Adipocyte (in vitro differentiated cells): ENCODE results near the gene CARNS1.

ENCODE experiments used
- DNase-seq: peaks from one replicate; pipeline ENCODE4 v3.0.0-alpha.2; 2015; ENCODE audit warnings: low read depth
- H3K27me3 ChIP-seq: replicated peaks from 2 replicates; pipeline ENCODE4 v1.7.0; 2013; ENCODE audit warnings: mild to moderate bottlenecking, low read length, moderate library complexity; ENCODE audit not compliant: control insufficient read depth, insufficient read depth
- H3K36me3 ChIP-seq: 2 replicates; pipeline ENCODE4 v1.7.0; 2013; ENCODE audit warnings: low read length, mild to moderate bottlenecking, moderate library complexity; ENCODE audit not compliant: control insufficient read depth, insufficient read depth, severe bottlenecking
- H3K4me1 ChIP-seq: 2 replicates; pipeline ENCODE4 v1.7.0; 2013; ENCODE audit warnings: mild to moderate bottlenecking, low read length, moderate library complexity; ENCODE audit not compliant: control insufficient read depth, insufficient read depth
- H3K4me3 ChIP-seq: 2 replicates; pipeline ENCODE4 v1.7.0; 2013; ENCODE audit warnings: mild to moderate bottlenecking, low read length, moderate library complexity
- H3K9ac ChIP-seq: 2 replicates; pipeline ENCODE4 v1.7.0; 2013; ENCODE audit warnings: mild to moderate bottlenecking, low read length, moderate library complexity
- H3K9me3 ChIP-seq: 2 replicates; pipeline ENCODE4 v1.7.0; 2013; ENCODE audit warnings: mild to moderate bottlenecking, low read length, moderate library complexity; ENCODE audit not compliant: control insufficient read depth

The CARNS1 gene

DNA sequence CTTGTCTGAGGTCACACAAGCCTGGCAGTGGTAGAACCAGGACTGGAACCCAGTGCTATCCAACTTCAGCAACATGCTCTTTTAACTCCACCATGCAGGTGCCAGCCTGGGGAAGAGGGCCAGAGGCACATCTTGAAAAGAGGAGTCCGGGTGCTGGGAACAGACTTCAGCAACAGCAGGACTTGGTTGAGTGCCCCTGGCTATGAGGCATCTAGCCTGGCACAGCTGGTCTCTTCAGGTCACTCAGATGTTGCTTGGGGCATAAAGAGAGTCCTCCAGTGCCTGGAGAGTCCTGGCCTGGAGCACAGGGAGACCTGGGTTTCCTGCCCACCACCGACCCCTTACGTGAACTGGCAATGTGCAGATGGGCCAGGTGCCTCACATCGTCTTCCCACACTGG lies 36.9 kb upstream of the CARNS1 start:
- Histone ChIP-seq H3K36me3 (no peaks in the 10 kb centered on the region), H3K9me3 (no peaks in the 10 kb centered on the region), H3K27me3 (no peaks in the 10 kb centered on the region), H3K4me1 (peaks cover 24% of the 10 kb centered on the region), H3K4me3 (no peak overlapping the region), H3K9ac (peak overlapping the region; percentile 74)
- no peak for DNase-seq

DNA sequence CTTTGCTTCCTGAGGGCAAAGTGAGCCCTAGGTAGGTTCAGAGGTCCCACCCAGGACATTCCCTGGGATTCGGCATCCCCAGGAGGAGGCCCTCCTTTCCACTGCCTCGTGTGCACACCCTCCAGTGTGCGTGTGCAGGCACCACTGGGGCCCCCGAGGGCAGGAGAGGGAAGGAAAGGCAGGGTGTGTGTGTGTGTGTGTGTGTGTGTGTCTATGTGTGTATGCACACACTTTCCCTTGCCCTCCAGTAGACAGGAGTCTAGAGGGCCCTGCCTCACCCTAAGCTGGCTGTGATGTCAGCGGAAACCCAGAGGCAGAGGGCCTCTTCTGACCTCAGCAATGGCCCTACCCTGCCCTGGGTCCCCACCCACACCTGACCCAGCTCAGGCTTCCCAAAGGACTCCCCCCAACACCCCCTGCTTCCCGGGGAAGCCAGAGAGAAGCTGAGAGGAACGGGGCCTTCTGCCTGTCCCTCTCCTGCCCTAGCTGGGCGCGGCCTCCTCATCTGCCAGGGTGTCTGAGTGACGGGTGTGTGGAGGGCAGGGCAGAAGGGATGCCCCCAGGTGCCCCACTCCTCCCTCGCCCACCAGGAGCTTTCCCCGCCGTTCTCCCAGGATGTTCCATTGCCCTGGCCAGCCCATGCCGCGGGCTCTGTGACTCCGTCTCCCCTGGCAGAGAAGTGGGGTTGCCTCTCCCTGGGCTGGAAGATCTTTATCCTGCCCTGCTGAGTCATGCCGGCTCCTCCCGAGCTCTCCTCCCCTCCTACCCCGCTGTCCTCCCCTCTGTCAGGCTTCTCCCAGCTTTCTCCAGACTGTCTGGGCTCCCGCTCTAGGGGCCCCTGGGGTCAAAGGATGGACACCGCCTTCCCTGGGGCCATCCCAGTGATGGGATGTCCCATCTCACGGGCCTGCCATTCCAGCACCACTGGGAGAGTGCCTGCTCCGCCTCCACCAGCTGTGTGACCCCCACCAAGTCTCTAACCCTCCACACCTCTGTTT lies 36.1 kb upstream of the CARNS1 start:
- Histone ChIP-seq H3K27me3 (no peaks in the 10 kb centered on the region), H3K4me3 (no peak overlapping the region), H3K36me3 (no peaks in the 10 kb centered on the region), H3K4me1 (peaks cover 21% of the 10 kb centered on the region), H3K9ac (peak overlapping the region; percentile 74), H3K9me3 (no peaks in the 10 kb centered on the region)
- peak; percentile 80 for DNase-seq

DNA sequence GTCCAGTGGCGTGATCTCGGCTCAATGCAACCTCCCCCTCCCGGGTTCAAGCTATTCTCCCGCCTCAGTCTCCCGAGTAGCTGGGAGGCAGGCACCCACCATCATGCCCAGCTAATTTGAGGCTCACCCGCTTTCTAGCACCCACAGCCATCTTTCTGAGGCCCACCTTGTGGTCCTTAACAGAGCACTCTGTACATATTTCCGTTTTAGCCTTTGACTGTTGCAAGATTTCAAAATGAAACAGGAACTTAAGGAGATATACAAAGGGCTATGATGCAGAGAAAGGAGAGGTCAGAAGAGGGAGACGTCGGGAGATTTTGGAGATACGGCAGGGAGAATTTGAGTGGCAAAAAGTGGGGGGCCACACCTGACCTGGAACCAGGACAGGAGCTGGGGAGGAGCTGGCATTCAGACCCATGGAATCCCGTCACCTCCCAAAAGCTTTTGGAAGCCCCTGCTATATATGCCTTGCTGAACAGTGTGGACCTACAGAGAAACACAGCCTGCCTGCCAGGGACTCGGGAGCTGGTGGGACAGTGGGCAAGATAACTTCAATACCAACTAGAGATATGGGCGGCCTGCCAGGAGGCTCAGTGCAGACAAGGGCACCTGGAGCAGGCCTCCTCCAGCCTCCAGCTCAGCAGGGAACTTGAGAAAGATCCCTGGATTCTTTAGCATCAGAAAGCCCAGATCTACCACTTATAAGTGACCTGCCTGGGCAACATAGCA lies 34.1 kb upstream of the CARNS1 start:
- no peaks in the 10 kb centered on the region for H3K36me3 ChIP-seq
- DNase-seq: no peak
- H3K27me3 ChIP-seq: no peaks in the 10 kb centered on the region

DNA sequence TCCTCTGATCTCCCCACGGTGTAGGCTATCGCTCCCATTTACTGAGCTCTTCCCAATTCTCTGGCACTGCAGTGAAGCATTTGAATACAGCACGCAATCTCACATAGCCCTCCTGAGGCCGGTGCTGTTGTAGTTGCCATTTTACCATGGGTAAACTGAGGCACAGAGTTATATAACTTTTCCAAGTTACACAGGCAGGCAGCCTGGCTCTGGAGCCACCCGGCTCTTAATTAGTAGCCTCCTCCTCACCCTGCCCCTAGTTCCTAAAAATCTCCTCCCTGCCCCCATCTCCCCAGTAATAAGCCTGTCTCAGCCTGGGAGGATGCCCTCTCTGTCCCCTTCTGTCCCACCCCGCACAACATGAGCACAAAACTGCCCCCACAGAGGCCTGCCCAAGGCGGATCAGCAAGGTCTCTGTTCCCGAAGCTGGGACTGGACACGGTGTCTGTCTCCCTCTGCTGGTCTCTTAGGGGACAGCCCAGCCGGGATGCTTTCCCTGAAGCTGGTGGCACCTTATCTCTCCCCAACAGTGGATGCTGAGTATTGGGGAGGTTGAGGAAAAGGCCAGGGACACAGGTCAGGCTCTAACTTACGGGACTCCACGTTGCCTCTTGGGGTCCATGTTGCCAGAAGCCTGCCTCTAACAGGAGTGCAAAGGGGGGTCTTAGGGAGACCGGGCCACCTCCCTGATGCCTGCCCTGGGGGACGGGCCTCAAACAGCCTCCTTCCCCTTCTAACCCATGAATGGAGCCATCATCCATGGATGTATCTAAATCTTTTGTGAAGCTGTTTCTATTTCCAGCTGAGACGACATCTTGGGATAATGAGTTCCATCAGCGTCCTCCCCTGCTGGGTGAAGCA lies 33.0 kb upstream of the CARNS1 start:
- Histone ChIP-seq H3K4me1 (peaks cover 23% of the 10 kb centered on the region), H3K9me3 (no peaks in the 10 kb centered on the region), H3K9ac (peak overlapping the region; percentile 16), H3K4me3 (no peak overlapping the region), H3K36me3 (no peaks in the 10 kb centered on the region), H3K27me3 (no peaks in the 10 kb centered on the region)
- DNase-seq: peak; percentile 91

More for the DNA sequence above, 34.1 kb upstream of the CARNS1 start:
- no peaks in the 10 kb centered on the region for H3K9me3 ChIP-seq
- H3K4me1 ChIP-seq: peaks cover 23% of the 10 kb centered on the region
- H3K4me3 ChIP-seq: no peak overlapping the region
- no peak overlapping the region for H3K9ac ChIP-seq

DNA sequence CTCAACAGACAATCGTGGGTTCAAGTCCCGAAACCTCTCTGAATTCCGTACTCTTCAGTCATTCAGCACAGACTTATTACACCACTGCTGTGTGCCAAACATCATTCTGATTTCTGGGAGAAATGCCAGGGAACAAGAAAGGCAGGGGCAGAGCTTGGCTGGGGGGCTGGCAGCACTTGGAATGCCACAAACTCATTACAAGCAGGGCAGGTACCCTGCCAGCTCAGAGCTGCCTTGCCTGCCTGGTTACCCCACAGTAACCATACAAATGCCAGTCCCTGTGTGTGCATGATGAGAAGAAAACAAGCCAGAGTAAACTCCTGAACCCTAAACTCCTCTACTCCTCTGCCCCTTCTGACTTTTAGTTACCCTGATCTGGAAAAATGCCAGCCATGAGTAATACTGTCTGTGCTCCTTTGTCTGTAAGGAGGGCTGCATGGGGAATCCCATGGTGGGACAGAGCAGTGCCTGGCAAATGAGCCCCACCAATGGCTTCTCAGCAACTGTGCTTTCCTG lies 30.6 kb upstream of the CARNS1 start:
- Histone ChIP-seq H3K27me3 (no peaks in the 10 kb centered on the region), H3K9ac (no peak overlapping the region), H3K4me1 (peaks cover 10% of the 10 kb centered on the region), H3K4me3 (no peak overlapping the region), H3K36me3 (no peaks in the 10 kb centered on the region), H3K9me3 (no peaks in the 10 kb centered on the region)
- peak; percentile 44 for DNase-seq

DNA sequence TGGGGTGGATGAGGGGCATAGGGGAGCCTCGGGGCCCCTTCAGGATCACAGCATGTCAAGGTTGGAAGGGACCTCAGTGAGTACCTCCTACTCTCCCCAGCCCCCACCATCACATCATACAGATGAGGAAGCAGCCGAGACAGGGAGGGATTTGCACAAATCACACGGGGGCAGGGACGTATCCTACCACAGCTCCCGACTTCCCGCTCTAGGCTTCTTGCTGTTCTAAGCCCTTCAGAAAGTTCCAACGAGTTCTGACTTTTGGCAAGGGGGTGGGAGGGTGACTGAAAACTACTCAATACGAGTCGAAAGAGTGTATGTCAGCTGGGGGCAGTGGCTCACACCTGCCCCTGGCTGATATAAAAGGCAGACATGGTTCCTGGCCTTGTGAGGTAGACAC lies 28.4 kb upstream of the CARNS1 start:
- H3K9me3 ChIP-seq: no peaks in the 10 kb centered on the region
- no peak overlapping the region for H3K9ac ChIP-seq
- no peaks in the 10 kb centered on the region for H3K36me3 ChIP-seq
- no peaks in the 10 kb centered on the region for H3K27me3 ChIP-seq
- DNase-seq: no peak
- no peak overlapping the region for H3K4me3 ChIP-seq
- H3K4me1 ChIP-seq: peaks cover 10% of the 10 kb centered on the region

DNA sequence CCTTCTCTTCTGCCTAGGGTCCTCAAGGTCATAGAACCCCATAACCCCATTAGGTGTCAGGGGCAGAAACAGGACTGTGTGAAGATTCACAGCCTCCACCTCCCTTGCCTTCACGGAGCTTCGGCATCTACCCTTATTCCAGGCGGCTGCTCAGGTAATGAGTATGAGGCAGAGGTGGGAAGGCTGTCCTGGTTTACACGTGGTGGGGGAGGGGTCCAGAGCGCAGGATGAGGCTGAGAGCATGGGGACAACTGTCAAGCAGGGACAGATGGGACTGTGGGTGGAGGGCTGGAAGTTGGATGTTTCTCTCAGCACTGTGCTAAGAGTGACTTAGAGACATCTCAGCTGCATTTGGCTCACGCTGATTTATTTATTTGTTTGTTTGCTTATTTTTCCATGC lies 28.0 kb upstream of the CARNS1 start:
- Histone ChIP-seq H3K9me3 (no peaks in the 10 kb centered on the region), H3K4me1 (peaks cover 14% of the 10 kb centered on the region), H3K27me3 (no peaks in the 10 kb centered on the region), H3K9ac (no peak overlapping the region), H3K4me3 (no peak overlapping the region), H3K36me3 (no peaks in the 10 kb centered on the region)
- no peak for DNase-seq

DNA sequence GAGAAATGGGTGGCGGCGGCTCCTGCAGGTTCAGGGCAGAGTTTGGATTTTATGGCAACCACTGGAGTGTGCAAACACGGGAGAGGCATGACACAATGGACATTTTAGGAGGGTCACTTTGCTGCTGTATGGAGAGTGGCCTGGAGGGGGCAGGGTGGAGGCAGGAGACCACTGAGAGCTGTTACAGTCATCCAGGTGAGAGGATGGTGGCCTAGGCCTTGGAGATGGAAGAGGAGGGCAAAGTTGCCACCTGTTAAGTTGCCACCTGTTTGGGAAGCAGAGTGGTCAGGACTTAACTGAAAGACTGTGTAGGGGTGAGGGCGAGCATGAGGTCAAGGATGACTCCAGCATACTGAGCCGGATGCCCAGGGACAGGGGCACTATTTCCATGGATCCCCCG lies 26.0 kb upstream of the CARNS1 start:
- no peaks in the 10 kb centered on the region for H3K9me3 ChIP-seq
- DNase-seq: peak; percentile 59
- no peaks in the 10 kb centered on the region for H3K27me3 ChIP-seq
- no peaks in the 10 kb centered on the region for H3K36me3 ChIP-seq
- peaks cover 15% of the 10 kb centered on the region for H3K4me1 ChIP-seq
- H3K9ac ChIP-seq: no peak overlapping the region
- no peak overlapping the region for H3K4me3 ChIP-seq

DNA sequence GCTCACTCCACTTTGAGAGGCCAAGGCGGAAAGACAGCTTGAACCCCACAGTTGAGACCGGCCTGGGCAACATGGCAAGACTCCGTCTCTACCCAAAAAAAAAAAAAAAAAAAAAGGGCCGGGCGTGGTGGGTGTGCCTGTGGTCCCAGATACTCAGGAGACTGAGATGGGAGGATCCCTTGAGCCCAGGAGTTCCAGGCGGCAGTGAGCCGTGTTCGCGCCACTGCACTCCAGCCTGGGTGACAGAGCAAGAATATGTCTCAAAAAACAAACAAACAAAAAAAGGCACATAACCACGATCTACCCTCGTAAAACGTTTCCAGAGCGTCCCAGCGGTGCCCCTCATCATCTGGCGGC lies 24.6 kb upstream of the CARNS1 start:
- no peak for DNase-seq
- H3K36me3 ChIP-seq: no peaks in the 10 kb centered on the region
- peak overlapping the region; percentile 94 for H3K4me3 ChIP-seq
- H3K9me3 ChIP-seq: no peaks in the 10 kb centered on the region
- H3K9ac ChIP-seq: peak overlapping the region; percentile 90
- H3K4me1 ChIP-seq: peaks cover 6% of the 10 kb centered on the region
- no peaks in the 10 kb centered on the region for H3K27me3 ChIP-seq

DNA sequence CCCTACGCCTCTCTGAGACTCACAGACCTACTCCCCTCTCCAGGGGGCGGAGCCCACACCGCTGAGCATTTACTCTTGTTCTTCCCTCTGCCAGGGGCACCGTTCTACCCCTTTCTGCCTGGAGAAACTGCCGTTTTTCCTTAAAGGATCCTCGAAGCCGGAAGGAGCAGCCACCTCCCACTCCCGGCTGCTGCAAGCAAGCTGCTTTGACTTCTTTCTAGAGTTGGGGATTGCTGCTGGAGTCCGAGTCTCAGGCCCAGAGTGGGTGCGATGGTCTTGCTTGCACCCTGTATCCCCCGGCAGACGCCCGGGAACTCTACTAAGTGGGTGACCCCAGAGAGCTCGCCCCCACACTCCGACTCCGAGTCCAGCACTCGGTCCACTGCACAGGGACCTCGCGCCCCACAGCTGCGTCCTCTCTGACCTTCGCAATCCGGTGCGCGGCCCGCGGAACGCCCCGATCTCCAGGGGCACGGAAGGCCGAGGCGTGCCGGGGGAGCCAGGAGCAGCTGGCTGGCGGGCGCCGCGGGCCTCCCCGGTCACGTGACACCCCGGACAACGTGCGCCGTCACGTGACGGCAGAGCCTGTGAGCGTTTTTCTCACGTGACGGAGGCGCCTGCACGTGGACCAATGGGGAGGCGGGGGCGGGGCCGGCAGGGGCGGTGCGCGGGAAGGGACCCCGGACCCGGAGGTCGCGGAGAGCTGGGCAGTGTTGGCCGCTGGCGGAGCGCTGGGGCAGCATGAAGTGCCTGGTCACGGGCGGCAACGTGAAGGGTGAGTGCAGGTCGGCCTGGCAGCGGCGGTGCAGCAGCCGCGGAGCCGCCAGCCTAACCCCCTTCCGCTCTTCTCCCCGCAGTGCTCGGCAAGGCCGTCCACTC lies 23.9 kb upstream of the CARNS1 start, which contains the start of gene RAD9A:
TSS of gene RAD9A (plus strand) at position 683 of the 879 bp plus-strand sequence. CDS start at position 742, 59 bp downstream.
- no peaks in the 10 kb centered on the region for H3K27me3 ChIP-seq
- no peaks in the 10 kb centered on the region for H3K9me3 ChIP-seq
- DNase-seq: peak; percentile 98
- peaks cover 6% of the 10 kb centered on the region for H3K4me1 ChIP-seq
- peak within 1 kb of the TSS; percentile 94 for H3K4me3 ChIP-seq
- peaks cover 4% of the 10 kb centered on the region for H3K36me3 ChIP-seq
- peak within 1 kb of the TSS; percentile 90 for H3K9ac ChIP-seq
